Glutamatergic neuron (in vitro differentiated cells): Measurements from ENCODE around the gene ZNF837. TPM values are rescaled to one million over a fixed set of nuclear protein-coding genes. Genes with fewer than 3 reads are reported as not detected.
"Not testable (repeated sequence)": the region's sequence is repeated elsewhere in the genome, so short reads cannot be mapped to it uniquely, and the experiment has no call there.

Experiments used
- DNase-seq: peaks from one replicate; pipeline ENCODE4 v3.0.0; 2022
- H3K27ac Mint-ChIP-seq: one replicate; pipeline ENCODE4 v1.8.0; 2020; ENCODE audit warnings: mild to moderate bottlenecking, mixed read lengths, inconsistent platforms; ENCODE audit not compliant: unreplicated experiment
- H3K27me3 Mint-ChIP-seq: one replicate; pipeline ENCODE4 v1.8.0; 2020; ENCODE audit warnings: mild to moderate bottlenecking, moderate library complexity, mixed read lengths, inconsistent platforms; ENCODE audit not compliant: unreplicated experiment
- H3K36me3 Mint-ChIP-seq: one replicate; pipeline ENCODE4 v1.8.0; 2020; ENCODE audit warnings: mild to moderate bottlenecking, mixed read lengths, inconsistent platforms; ENCODE audit not compliant: unreplicated experiment
- H3K4me1 Mint-ChIP-seq: one replicate; pipeline ENCODE4 v1.8.0; 2020; ENCODE audit warnings: mild to moderate bottlenecking, low read depth, mixed read lengths, inconsistent platforms; ENCODE audit not compliant: unreplicated experiment
- H3K4me3 Mint-ChIP-seq: one replicate; pipeline ENCODE4 v1.8.0; 2020; ENCODE audit warnings: mild to moderate bottlenecking, mixed read lengths, inconsistent platforms; ENCODE audit not compliant: unreplicated experiment
- H3K9me3 Mint-ChIP-seq: one replicate; pipeline ENCODE4 v1.8.0; 2020; ENCODE audit warnings: mild to moderate bottlenecking, moderate library complexity, mixed read lengths, inconsistent platforms; ENCODE audit not compliant: unreplicated experiment
- total RNA-seq: library from RNA; stranded (reverse); fragmentation: NEBNext Ultra II Directional; extraction: Animal tissue kit (Norgen Biotek cat#: 25700); gene quantifications from one replicate; pipeline ENCODE4 v1.2.1, GENCODE V29; 2021; ENCODE audit not compliant: unreplicated experiment
- TF ChIP-seq, protein P1 (sequence below): fragments of 200-600 bp; sonication (generic); IDR thresholded peaks from one replicate; pipeline ENCODE4 v1.5.0; 2021; ENCODE audit not compliant: partially characterized antibody, unreplicated experiment

Gene ZNF837
- total RNA-seq, 1 donor from 2014 or later, result 2.0 TPM

DNA sequence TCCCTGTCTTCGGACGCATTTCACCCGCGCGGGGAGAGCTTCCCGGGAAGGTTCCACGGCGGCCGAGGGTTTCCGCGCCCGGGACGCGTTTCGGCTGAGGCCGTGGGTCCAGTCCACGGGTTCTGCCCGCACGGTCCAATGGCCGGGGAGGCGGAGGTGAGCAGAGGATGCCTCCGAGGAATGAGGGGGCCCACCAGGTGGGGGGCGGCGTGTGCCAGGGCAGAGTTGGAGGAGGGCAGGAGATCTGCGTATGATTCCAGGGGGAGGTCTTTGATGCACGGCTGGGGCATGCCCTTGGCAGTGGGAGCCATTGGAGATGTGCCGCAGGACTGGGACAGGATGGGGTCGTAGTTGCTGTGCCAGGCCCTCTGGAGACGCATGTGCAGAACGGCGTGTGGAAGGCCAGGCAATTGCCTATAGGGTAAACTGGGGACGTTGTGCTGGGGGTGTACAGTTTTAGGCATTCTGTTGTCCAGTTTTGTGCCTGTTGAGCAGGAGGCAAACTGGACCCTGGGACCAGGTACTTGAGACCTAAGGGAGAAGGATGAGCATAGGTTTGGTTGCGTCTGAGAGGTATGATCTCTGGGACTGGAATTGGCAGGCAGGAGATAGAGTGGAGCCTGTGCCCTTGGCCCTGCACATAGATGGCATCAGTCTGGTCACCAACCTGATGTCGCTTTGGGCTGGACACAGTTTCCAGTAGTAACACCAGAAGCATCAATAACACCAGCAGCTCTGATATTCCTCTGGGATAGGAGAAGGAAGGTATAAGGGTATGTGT is 28.4 kb upstream of the ZNF837 start:
- peak overlapping the region; percentile 90 for H3K4me3 Mint-ChIP-seq
- peaks cover 14% of the 10 kb centered on the region for H3K9me3 Mint-ChIP-seq
- no peaks in the 10 kb centered on the region for H3K36me3 Mint-ChIP-seq
- peak overlapping the region; percentile 53 for H3K27ac Mint-ChIP-seq
- TF ChIP-seq, protein P1, sequence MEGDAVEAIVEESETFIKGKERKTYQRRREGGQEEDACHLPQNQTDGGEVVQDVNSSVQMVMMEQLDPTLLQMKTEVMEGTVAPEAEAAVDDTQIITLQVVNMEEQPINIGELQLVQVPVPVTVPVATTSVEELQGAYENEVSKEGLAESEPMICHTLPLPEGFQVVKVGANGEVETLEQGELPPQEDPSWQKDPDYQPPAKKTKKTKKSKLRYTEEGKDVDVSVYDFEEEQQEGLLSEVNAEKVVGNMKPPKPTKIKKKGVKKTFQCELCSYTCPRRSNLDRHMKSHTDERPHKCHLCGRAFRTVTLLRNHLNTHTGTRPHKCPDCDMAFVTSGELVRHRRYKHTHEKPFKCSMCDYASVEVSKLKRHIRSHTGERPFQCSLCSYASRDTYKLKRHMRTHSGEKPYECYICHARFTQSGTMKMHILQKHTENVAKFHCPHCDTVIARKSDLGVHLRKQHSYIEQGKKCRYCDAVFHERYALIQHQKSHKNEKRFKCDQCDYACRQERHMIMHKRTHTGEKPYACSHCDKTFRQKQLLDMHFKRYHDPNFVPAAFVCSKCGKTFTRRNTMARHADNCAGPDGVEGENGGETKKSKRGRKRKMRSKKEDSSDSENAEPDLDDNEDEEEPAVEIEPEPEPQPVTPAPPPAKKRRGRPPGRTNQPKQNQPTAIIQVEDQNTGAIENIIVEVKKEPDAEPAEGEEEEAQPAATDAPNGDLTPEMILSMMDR, result no peak
- DNase-seq, result no peak
- H3K27me3 Mint-ChIP-seq, result peaks cover 14% of the 10 kb centered on the region
- peaks cover 11% of the 10 kb centered on the region for H3K4me1 Mint-ChIP-seq

DNA sequence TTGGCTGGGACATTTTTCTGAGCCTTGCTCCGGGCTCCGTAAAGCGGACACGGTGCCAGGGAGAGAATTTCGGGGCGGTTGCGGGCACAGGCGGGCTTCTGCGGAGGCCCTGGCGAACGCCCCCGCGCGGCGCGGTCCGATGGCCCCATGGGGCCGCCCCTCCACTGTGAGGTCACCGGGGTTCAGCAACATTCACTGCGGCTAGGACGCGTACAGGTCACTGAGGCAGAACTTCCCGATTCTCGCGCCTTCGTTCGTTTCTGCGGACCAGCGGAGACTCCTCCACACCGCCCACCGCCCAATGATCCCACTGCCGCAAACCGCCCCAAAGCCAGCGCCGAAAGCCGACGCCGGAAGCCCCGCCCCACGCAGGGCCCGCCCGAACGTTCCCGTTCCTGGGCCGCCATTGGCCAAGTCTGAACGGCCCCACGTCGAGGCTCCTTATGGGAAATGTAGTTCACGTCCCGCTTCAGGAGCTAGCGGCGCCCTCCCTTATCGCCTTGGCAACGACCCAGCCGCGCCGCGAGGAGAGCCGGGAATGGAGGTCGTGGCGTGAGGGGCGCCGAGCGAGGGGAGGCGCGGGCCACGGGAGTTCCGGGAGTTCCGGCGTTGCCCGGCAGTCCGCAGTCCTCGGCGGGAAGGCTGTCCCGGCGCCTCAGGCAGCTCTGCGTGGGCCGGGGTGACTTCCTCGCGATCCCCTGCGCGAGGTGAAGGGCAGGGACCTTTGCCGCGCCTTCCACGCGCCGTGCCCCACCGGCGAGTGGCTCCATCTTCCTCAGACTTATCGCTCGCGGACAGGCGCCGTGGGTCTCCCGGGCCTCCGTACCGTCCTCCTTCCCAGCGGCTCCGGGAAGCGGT is 27.6 kb upstream of the ZNF837 start, which contains the start of gene ZNF584:
ZNF584 (plus strand) TSS at position 498 of the 858 bp plus-strand sequence. CDS start 499 bp downstream, outside the sequence.
- Mint-ChIP-seq H3K4me3 (peak within 1 kb of the TSS; percentile 90), H3K9me3 (peaks cover 16% of the 10 kb centered on the region), H3K4me1 (peaks cover 11% of the 10 kb centered on the region), H3K27ac (peak within 1 kb of the TSS; percentile 64), H3K36me3 (no peaks in the 10 kb centered on the region), H3K27me3 (peaks cover 14% of the 10 kb centered on the region)
- TF ChIP-seq, protein P1, result no peak
- DNase-seq, result peak; percentile 98

DNA sequence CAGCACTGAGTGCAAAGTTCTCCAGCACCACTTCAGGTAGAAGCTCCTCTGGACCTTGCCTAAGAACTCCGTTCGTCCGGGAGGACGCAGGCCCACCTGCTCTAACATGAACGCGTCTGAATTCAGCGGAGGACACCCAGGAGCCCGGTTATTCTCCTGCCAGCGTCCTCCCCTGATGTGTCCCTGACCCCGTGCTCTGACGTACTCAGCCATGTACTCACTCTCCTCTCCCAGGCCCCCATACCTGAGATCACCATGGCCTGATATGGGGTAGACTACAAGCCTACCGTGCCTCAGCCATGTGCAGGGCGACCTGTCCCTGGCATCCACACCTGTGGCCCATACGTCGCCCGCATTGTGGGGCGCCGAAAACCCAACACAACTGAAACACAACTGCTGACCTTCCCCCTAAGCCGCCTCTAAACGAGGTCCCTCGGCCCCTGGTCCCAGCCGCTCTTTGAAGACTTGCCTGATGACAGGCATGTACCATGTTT is 26.9 kb upstream of the ZNF837 start:
- Mint-ChIP-seq H3K9me3 (peaks cover 16% of the 10 kb centered on the region), H3K4me1 (peaks cover 11% of the 10 kb centered on the region), H3K27me3 (peaks cover 14% of the 10 kb centered on the region), H3K4me3 (peak overlapping the region; percentile 90), H3K36me3 (no peaks in the 10 kb centered on the region), H3K27ac (peak overlapping the region; percentile 64)
- no peak for DNase-seq
- TF ChIP-seq, protein P1, result no peak

DNA sequence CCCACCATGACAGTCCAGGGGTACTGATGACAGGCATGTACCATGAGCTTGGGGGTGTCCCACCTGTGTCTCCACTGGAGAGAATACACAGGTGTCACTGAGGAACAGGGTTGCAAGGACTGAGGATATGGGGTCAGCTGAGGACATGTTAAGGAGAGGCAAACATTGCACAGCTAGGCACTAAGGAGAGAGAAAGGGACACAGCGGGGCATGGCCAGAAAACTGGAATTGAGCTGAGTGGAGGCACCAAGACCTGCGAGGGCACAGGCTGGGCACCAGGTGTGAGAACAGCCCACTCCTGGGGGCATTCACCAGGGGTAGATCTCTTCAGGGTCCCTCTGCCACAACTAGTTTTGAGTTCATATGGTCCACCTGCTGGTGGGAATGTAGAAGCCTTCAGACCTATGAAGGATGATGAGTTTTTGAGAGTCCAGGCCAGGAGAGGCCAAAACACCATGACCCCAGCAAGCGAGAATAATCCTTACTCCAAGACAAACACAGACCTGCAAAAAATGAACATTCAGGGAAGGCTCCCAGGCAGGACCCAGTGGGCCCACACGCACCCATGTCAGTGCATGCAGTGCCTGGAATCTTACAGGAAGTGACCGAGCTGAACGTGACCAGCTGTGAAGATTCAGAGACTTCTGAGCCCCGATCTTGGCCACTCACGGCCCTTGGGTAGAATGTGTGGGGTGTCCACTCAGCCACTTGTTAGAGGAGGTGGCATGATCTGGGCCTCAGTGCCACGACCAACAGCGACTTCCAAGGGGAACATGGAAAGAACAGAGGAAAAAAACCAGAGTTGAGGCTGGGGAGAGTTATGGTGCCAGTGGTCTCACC is 26.2 kb upstream of the ZNF837 start:
- H3K9me3 Mint-ChIP-seq, result peaks cover 16% of the 10 kb centered on the region
- H3K27me3 Mint-ChIP-seq, result peaks cover 14% of the 10 kb centered on the region
- no peaks in the 10 kb centered on the region for H3K36me3 Mint-ChIP-seq
- peak overlapping the region; percentile 90 for H3K4me3 Mint-ChIP-seq
- H3K27ac Mint-ChIP-seq, result no peak overlapping the region
- peaks cover 11% of the 10 kb centered on the region for H3K4me1 Mint-ChIP-seq
- no peak for DNase-seq
- TF ChIP-seq, protein P1, result peak; percentile 33

DNA sequence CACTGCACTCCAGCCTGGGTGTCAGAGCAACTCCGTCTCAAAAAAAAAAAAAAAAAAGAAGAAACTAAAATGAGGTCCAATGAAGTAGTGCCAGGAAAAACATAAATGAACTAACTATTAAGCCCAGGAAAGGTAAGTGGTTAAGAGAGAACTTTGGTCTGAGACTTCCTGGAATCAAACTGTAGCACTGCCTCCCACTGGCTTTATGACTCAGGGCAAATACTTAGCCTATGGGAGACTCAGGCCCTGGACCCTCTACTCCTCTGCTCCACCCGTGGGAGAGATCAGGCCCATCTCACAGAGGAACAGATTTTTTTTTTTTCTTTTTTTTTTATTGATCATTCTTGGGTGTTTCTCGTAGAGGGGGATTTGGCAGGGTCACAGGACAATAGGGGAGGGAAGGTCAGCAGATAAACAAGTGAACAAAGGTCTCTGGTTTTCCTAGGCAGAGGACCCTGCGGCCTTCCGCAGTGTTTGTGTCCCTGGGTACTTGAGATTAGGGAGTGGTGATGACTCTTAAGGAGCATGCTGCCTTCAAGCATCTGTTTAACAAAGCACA is 23.2 kb upstream of the ZNF837 start:
- H3K27ac Mint-ChIP-seq, H3K4me1 Mint-ChIP-seq, DNase-seq, H3K4me3 Mint-ChIP-seq, H3K36me3 Mint-ChIP-seq: not testable (repeated sequence)
- Mint-ChIP-seq H3K9me3 (peaks cover 14% of the 10 kb centered on the region), H3K27me3 (peaks cover 12% of the 10 kb centered on the region)
